HCT116 (cell line): ENCODE measurements around the gene FAXDC2. TPM values are rescaled to one million over a fixed set of nuclear protein-coding genes. Genes with fewer than 3 reads are reported as not detected.

Experiments
- ATAC-seq: fragments of 200-7000 bp; cut with Tn5 transposase; 2 replicates; pipeline ENCODE4 v1.9.1; 2020; ENCODE audit warnings: mild to moderate bottlenecking, moderate library complexity
- BruUV-seq: library from RNA; stranded (reverse); fragments of 400-500 nt; replicated peaks from 2 replicates; lab custom pipeline; 2021; lab: Mats Ljungman, UMichigan
- CTCF ChIA-PET: fragments of 300-600 bp; sonication (Branson Sonifier 250); formaldehyde crosslinking; loops from one replicate; lab custom pipeline; 2021; ENCODE audit warnings: antibody characterized with exemption; lab: Charles Lee
- POLR2A ChIA-PET: fragments of 300-600, 350-600 bp; sonication (Branson Sonifier 250); formaldehyde crosslinking; loops from one replicate; lab custom pipeline; 2021; ENCODE audit warnings: antibody characterized with exemption; lab: Charles Lee
- RAD21 ChIA-PET, 2 experiments: fragments of 300-600 bp; sonication (Branson Sonifier 250); formaldehyde crosslinking; loops; one replicate each; lab custom pipeline; 2023; ENCODE audit warnings: low total read pairs in 2 of 2; ENCODE audit not compliant: uncharacterized antibody in 2 of 2, unreplicated experiment in 2 of 2, low non-redundant PET in 1 of 2; lab: Charles Lee
- DNase-seq: peaks from one replicate; pipeline ENCODE4 v3.0.0-alpha.2; 2010; ENCODE audit warnings: low read depth, low spot score
- H2AFZ ChIP-seq: fragments of 200-600 bp; shearing (Covaris generic), sonication (generic); 2 replicates; pipeline ENCODE4 v1.6.1; 2017; ENCODE audit warnings: low read depth, mixed run types, mixed read lengths, antibody characterized with exemption, low read length; ENCODE audit not compliant: poor library complexity, severe bottlenecking
- H3K27ac ChIP-seq: 2 replicates; pipeline ENCODE4 v1.5.1; 2012; ENCODE audit warnings: low read depth, low read length
- H3K27me3 ChIP-seq: fragments of 200-600 bp; sonication (generic); 2 replicates; pipeline ENCODE4 v1.6.1; 2016; ENCODE audit warnings: mixed run types, low read length, mixed read lengths; ENCODE audit not compliant: insufficient read depth
- H3K36me3 ChIP-seq, 2 experiments: fragments of 200-500 bp in 1 of 2; fragments of 200-600 bp in 1 of 2; sonication (Bioruptor generic) in 1 of 2; sonication (generic) in 1 of 2; 2 replicates each; pipeline versions ENCODE4 v1.5.1 to v1.6.1; 2014 to 2016; ENCODE audit warnings: low read length in 2 of 2, inconsistent platforms in 1 of 2, mixed read lengths in 1 of 2, mixed run types in 1 of 2; ENCODE audit not compliant: insufficient read depth in 2 of 2, control insufficient read depth in 1 of 2
- H3K4me1 ChIP-seq, 2 experiments: fragments of 200-600 bp in 1 of 2; sonication (generic) in 1 of 2; 2 replicates each; pipeline versions ENCODE4 v1.5.1 to v1.6.1; 2012 to 2017; ENCODE audit warnings: low read length in 2 of 2, inconsistent platforms in 1 of 2, mild to moderate bottlenecking in 1 of 2, mixed read lengths in 1 of 2, mixed run types in 1 of 2, moderate library complexity in 1 of 2; ENCODE audit not compliant: insufficient read depth in 2 of 2, control insufficient read depth in 1 of 2
- H3K4me2 ChIP-seq: fragments of 200-600 bp; sonication (generic); 2 replicates; pipeline ENCODE4 v1.6.1; 2017; ENCODE audit warnings: mixed run types, low read length, mixed read lengths
- H3K4me3 ChIP-seq, 2 experiments: fragments of 200-600 bp in 1 of 2; sonication (generic) in 1 of 2; replicated peaks in 1 of 2; 2 replicates each; pipeline ENCODE4 v1.5.1; 2011 to 2016; ENCODE audit warnings: low read length in 2 of 2, control low read depth in 1 of 2, low read depth in 1 of 2, mild to moderate bottlenecking in 1 of 2, mixed read lengths in 1 of 2, mixed run types in 1 of 2
- H3K79me2 ChIP-seq: fragments of 200-600 bp; sonication (generic); 2 replicates; pipeline ENCODE4 v1.6.1; 2017; ENCODE audit warnings: mild to moderate bottlenecking, mixed run types, low read length, moderate library complexity, mixed read lengths; ENCODE audit not compliant: insufficient read depth
- H3K9ac ChIP-seq: fragments of 200-600 bp; sonication (generic); 2 replicates; pipeline ENCODE4 v1.6.1; 2016; ENCODE audit warnings: low read length, mixed read lengths
- H3K9me2 ChIP-seq: fragments of 200-600 bp; sonication (generic), shearing (Covaris generic); 2 replicates; pipeline ENCODE4 v1.6.1; 2017; ENCODE audit warnings: mixed run types, mild to moderate bottlenecking, moderate library complexity; ENCODE audit not compliant: insufficient read depth
- H3K9me3 ChIP-seq, 2 experiments: fragments of 200-500 bp in 1 of 2; fragments of 200-600 bp in 1 of 2; sonication (Bioruptor generic) in 1 of 2; sonication (generic) in 1 of 2; 2 replicates each; pipeline ENCODE4 v1.6.1; 2014 to 2017; ENCODE audit warnings: low read length in 2 of 2, mixed read lengths in 2 of 2, inconsistent platforms in 1 of 2, low read depth in 1 of 2, mild to moderate bottlenecking in 1 of 2, mixed run types in 1 of 2, moderate library complexity in 1 of 2; ENCODE audit not compliant: control insufficient read depth in 1 of 2, insufficient read depth in 1 of 2
- H4K20me1 ChIP-seq: fragments of 200-600 bp; sonication (generic), shearing (Covaris generic); 2 replicates; pipeline ENCODE4 v1.6.1; 2017; ENCODE audit warnings: mixed run types, mild to moderate bottlenecking, moderate library complexity; ENCODE audit not compliant: insufficient read depth
- CTCF ChIP-seq, 3 experiments: fragments of 200-600 bp in 1 of 3; sonication (generic) in 1 of 3; IDR thresholded peaks in 2 of 3; conservative IDR thresholded peaks in 1 of 3; 2 replicates each; pipeline ENCODE4 v1.5.1; 2012 to 2017; ENCODE audit warnings: low read depth in 2 of 3, low read length in 2 of 3, antibody characterized with exemption in 1 of 3, borderline replicate concordance in 1 of 3, control low read depth in 1 of 3, mild to moderate bottlenecking in 1 of 3, mixed read lengths in 1 of 3, mixed run types in 1 of 3, moderate library complexity in 1 of 3; ENCODE audit not compliant: insufficient read depth in 1 of 3
- EZH2phosphoT487 ChIP-seq: fragments of 200-600 bp; IDR thresholded peaks from 2 replicates; pipeline ENCODE4 v1.6.1; 2018; ENCODE audit warnings: antibody characterized with exemption, borderline replicate concordance
- POLR2A ChIP-seq: IDR thresholded peaks from 2 replicates; pipeline ENCODE4 v1.7.0; 2011; ENCODE audit warnings: borderline replicate concordance; ENCODE audit not compliant: insufficient read depth, insufficient read length; ENCODE audit errors: extremely low read depth
- POLR2AphosphoS5 ChIP-seq: IDR thresholded peaks from 2 replicates; pipeline ENCODE4 v1.6.1; 2011; ENCODE audit warnings: mild to moderate bottlenecking, low read depth, low read length, moderate library complexity
- SP1 ChIP-seq: IDR thresholded peaks from 2 replicates; pipeline ENCODE4 v1.6.1; 2012; ENCODE audit warnings: low read depth
- YY1 ChIP-seq: IDR thresholded peaks from 2 replicates; pipeline ENCODE4 v1.6.1; 2011; ENCODE audit warnings: low read length, low read depth, moderate library complexity, mild to moderate bottlenecking; ENCODE audit not compliant: insufficient replicate concordance; ENCODE audit errors: extremely low read depth
- intact Hi-C: fragments of 100-400 bp; cut with micrococcal nuclease; formaldehyde crosslinking; loops from 2 replicates; pipeline ENCODE4 v1.10.0; 2022
- total RNA-seq: library from RNA; stranded (reverse); gene quantifications from one replicate; pipeline ENCODE4 v1.2.1, GENCODE V29; 2021; ENCODE audit not compliant: unreplicated experiment

The FAXDC2 gene
- total RNA-seq, 1 experiment from 2014 or later: 0.22 TPM

- DNase-seq (no peak), ATAC-seq (no peak)
- H3K27ac ChIP-seq: no peak overlapping the region
- H3K9ac ChIP-seq: no peak overlapping the region
- no peaks in the 10 kb centered on the region for H4K20me1 ChIP-seq
- ChIA-PET POLR2A (no interaction called here), RAD21 (no interaction called here), CTCF (no interaction called here)
- H3K9me3 ChIP-seq: no peaks in the 10 kb centered on the region; a peak in 1 of 4 replicates
- H2AFZ ChIP-seq: no peak overlapping the region
- H3K4me1 ChIP-seq: no peaks in the 10 kb centered on the region
- no TSS peak for BruUV-seq
- no peaks in the 10 kb centered on the region for H3K79me2 ChIP-seq
- no peak overlapping the region for H3K4me3 ChIP-seq
- intact Hi-C loops: no loop called here
- TF ChIP-seq CTCF (IDR thresholded peaks at IDR 0.05 in 2 of 3, conservative IDR thresholded peaks at IDR 0.05 in 1 of 3; ENCODE audit: borderline replicate concordance in 1 of 3, insufficient read depth in 1 of 3, low read depth in 2 of 3, low read length in 2 of 3): no peak
- TF ChIP-seq YY1: no peak
- no peak for TF ChIP-seq POLR2A
- no peak for TF ChIP-seq SP1
- TF ChIP-seq EZH2phosphoT487: no peak
- no peaks in the 10 kb centered on the region for H3K9me2 ChIP-seq
- H3K27me3 ChIP-seq: no peaks in the 10 kb centered on the region
- peaks cover 30 to 45% of the 10 kb centered on the region in 2 experiments for H3K36me3 ChIP-seq
- H3K4me2 ChIP-seq: no peak overlapping the region
Measured at GRCh38 chr5:154873791-154874331, 23.5 kb upstream of the FAXDC2 start.

GRCh38 chr5:154871734-154872133 lies 21.3 kb upstream of the FAXDC2 start:
- no peak overlapping the region for H2AFZ ChIP-seq
- no peak overlapping the region for H3K4me3 ChIP-seq
- no peak overlapping the region for H3K9ac ChIP-seq
- BruUV-seq: no TSS peak
- no peaks in the 10 kb centered on the region for H3K9me3 ChIP-seq
- TF ChIP-seq POLR2AphosphoS5: no peak
- TF ChIP-seq, all 23 proteins: peak for 0
- ChIA-PET CTCF (no interaction called here), POLR2A (no interaction called here), RAD21 (no interaction called here)
- Histone ChIP-seq H3K4me2 (no peak overlapping the region), H4K20me1 (no peaks in the 10 kb centered on the region), H3K27me3 (no peaks in the 10 kb centered on the region), H3K9me2 (no peaks in the 10 kb centered on the region), H3K27ac (no peak overlapping the region), H3K79me2 (no peaks in the 10 kb centered on the region), H3K4me1 (no peaks in the 10 kb centered on the region), H3K36me3 (peaks cover 30 to 44% of the 10 kb centered on the region in 2 experiments)
- intact Hi-C loops: no loop called here
- no peak for DNase-seq
- no peak for ATAC-seq
